Type B pancreatic cell (in vitro differentiated cells): Measurements from ENCODE around the gene ADAP1. TPM values are rescaled to one million over a fixed set of nuclear protein-coding genes. Genes with fewer than 3 reads are reported as not detected.
"Not testable (repeated sequence)": the region's sequence is repeated elsewhere in the genome, so short reads cannot be mapped to it uniquely, and the experiment has no call there.

Experiments
- DNase-seq: peaks from one replicate; pipeline ENCODE4 v3.0.0; 2021; ENCODE audit warnings: mixed read lengths; ENCODE audit not compliant: unreplicated experiment; ENCODE audit errors: extremely low spot score
- H3K27ac Mint-ChIP-seq: 2 replicates; pipeline ENCODE4 v1.8.0; 2021; ENCODE audit warnings: mild to moderate bottlenecking, mixed read lengths
- H3K27me3 Mint-ChIP-seq: 2 replicates; pipeline ENCODE4 v1.8.0; 2021; ENCODE audit warnings: mixed read lengths
- H3K36me3 Mint-ChIP-seq: 2 replicates; pipeline ENCODE4 v1.8.0; 2021; ENCODE audit warnings: mixed read lengths
- H3K4me1 Mint-ChIP-seq: one replicate; pipeline ENCODE4 v1.8.0; 2021; ENCODE audit warnings: mixed read lengths; ENCODE audit not compliant: unreplicated experiment
- H3K4me3 Mint-ChIP-seq: 2 replicates; pipeline ENCODE4 v1.8.0; 2021; ENCODE audit warnings: mild to moderate bottlenecking, mixed read lengths
- H3K9me3 Mint-ChIP-seq: 2 replicates; pipeline ENCODE4 v1.8.0; 2021; ENCODE audit warnings: mixed read lengths
- total RNA-seq: library from RNA; stranded (reverse); gene quantifications from 2 replicates; pipeline ENCODE4 v1.2.1, GENCODE V29; 2021; ENCODE audit warnings: low replicate concordance
- TF ChIP-seq, protein P1 (sequence below): fragments of 200-600 bp; sonication (generic); conservative IDR thresholded peaks from 2 replicates; pipeline ENCODE4 v1.5.0; 2021; ENCODE audit warnings: antibody characterized with exemption, mild to moderate bottlenecking

Gene ADAP1
- total RNA-seq, 1 donor from 2014 or later, result 15.7 TPM

DNA sequence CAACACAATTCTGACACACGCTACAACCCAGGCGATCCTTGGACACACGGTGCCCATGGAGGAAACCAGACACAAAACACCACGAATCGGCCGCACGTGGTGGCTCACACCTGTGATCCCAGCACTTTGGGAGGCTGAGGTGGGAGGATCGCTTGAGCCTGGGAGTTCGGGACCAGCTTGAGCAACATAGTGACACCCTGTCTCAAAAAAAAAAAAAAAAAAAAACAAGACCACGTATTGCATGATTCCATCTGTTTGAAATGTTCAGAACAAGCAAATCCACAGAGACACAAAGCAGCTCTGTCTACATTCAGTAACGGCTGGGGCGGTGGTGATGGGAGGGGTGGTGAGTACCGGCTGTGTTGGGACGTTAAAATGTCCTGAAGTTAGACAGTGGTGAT lies 25.2 kb downstream of the ADAP1 start:
- H3K4me3 Mint-ChIP-seq, result no peak overlapping the region
- H3K9me3 Mint-ChIP-seq, result no peaks in the 10 kb centered on the region
- no peaks in the 10 kb centered on the region for H3K36me3 Mint-ChIP-seq
- DNase-seq, result no peak
- H3K27me3 Mint-ChIP-seq, result no peaks in the 10 kb centered on the region
- TF ChIP-seq, protein P1, sequence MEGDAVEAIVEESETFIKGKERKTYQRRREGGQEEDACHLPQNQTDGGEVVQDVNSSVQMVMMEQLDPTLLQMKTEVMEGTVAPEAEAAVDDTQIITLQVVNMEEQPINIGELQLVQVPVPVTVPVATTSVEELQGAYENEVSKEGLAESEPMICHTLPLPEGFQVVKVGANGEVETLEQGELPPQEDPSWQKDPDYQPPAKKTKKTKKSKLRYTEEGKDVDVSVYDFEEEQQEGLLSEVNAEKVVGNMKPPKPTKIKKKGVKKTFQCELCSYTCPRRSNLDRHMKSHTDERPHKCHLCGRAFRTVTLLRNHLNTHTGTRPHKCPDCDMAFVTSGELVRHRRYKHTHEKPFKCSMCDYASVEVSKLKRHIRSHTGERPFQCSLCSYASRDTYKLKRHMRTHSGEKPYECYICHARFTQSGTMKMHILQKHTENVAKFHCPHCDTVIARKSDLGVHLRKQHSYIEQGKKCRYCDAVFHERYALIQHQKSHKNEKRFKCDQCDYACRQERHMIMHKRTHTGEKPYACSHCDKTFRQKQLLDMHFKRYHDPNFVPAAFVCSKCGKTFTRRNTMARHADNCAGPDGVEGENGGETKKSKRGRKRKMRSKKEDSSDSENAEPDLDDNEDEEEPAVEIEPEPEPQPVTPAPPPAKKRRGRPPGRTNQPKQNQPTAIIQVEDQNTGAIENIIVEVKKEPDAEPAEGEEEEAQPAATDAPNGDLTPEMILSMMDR, result no peak
- peaks cover 4% of the 10 kb centered on the region for H3K4me1 Mint-ChIP-seq
- no peak overlapping the region for H3K27ac Mint-ChIP-seq

DNA sequence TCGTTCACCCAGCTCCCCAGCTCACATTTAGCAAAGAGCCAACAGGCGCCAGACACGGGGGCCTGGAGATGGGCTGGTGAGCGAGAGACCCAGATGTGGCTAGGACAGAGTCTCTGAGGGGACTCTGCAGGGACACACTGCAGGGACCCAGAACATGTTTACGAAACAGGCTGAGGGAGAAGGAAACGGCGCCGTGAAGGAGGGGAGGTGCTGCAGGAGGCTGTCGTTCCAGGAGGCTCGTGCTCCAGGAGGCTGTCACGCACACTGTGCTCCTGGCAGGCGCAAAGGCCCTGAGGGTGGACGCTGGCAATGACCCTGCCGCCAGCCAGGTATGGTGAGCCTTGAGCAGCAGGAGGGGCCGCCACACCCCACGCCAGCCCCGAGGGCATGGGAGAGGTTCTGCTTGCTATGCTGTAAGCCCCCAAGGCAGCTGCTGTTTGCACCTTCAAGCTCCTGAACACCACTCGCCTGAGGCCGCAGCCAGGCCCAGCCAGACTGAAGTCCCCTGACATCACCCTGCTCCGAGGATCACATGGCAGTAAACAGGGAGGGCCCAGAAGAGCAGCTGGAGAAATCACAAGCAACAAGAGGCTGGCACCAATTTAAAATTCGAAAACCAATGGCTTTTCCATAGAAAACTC lies 27.3 kb downstream of the ADAP1 start:
- no peaks in the 10 kb centered on the region for H3K9me3 Mint-ChIP-seq
- H3K27ac Mint-ChIP-seq, result peak overlapping the region; percentile 13
- no peaks in the 10 kb centered on the region for H3K27me3 Mint-ChIP-seq
- no peak for DNase-seq
- peaks cover 4% of the 10 kb centered on the region for H3K4me1 Mint-ChIP-seq
- TF ChIP-seq, protein P1, result no peak
- no peaks in the 10 kb centered on the region for H3K36me3 Mint-ChIP-seq
- no peak overlapping the region for H3K4me3 Mint-ChIP-seq

DNA sequence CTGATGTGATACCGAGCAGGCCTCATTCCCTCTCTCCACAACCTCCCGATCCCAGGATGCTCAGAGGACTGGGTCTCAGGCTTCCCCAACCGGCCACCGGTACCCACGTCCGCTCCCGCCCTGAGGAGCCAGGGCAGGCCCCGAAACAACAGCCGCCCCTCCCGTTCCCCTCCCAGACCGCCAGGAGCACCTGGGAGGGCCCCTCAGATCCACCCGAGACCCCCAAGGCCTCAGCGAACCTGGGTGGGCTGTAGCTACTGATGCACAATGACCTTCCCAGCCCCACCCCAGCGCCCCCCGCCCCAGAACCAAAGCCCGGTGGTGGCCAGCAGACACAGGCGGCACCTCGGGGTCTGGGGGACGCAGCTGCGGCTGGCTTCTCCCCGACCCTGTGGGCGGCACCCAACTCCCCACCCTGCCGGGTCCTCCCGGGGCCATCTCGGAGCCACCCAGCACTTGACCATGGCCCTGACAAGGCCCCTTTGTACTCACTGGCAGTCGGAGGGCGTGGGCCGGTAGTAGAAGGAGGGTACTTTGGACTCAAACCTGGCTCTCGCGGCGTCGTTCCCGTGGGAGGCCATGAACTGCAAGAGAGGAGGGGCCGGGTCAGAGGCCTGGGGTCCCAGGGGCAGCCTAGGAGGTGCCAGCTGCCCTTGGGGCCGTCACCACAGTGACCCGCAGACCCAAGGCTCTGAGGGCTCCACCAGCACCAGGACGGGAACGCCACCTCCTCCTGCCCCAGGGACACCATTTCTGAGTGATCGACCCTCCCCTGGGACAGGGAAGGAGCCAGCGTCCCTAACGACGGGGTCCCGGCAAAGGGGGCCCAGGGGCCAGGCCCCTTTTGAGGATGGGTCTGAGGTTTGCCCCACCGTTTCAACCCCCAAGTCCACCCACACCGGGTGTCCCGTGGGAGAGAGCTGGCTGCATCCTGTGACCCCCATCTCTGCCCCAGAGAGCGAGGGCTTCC lies 28.1 kb downstream of the ADAP1 start:
- no peaks in the 10 kb centered on the region for H3K9me3 Mint-ChIP-seq
- no peak overlapping the region for H3K4me3 Mint-ChIP-seq
- DNase-seq, result no peak
- H3K27me3 Mint-ChIP-seq, result no peaks in the 10 kb centered on the region
- TF ChIP-seq, protein P1, result no peak
- H3K27ac Mint-ChIP-seq, result no peak overlapping the region
- H3K36me3 Mint-ChIP-seq, result no peaks in the 10 kb centered on the region
- H3K4me1 Mint-ChIP-seq, result peaks cover 4% of the 10 kb centered on the region

DNA sequence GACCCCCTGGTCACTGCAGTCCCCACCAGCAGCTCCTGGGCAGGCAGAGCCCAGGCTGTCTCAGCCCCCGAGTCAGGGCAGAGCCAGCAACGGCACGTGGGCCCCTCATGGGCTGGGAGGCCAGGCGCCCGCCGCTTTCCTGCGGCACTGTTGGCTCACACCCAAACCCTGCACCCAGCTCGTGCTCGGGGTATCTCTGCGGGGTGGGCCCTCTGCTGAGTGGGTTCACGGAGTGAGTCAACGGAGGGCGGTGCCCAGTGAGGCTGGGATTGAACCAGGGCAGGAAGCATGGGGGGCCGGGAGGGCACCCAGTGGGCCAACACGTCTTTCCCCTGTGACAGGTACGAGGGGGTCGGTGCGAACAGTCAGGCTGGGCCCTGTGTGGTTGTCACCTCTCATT lies 28.9 kb downstream of the ADAP1 start:
- H3K27ac Mint-ChIP-seq, result no peak overlapping the region
- no peaks in the 10 kb centered on the region for H3K9me3 Mint-ChIP-seq
- TF ChIP-seq, protein P1, result no peak
- no peak overlapping the region for H3K4me3 Mint-ChIP-seq
- no peaks in the 10 kb centered on the region for H3K36me3 Mint-ChIP-seq
- peaks cover 4% of the 10 kb centered on the region for H3K4me1 Mint-ChIP-seq
- DNase-seq, result no peak
- H3K27me3 Mint-ChIP-seq, result no peaks in the 10 kb centered on the region

DNA sequence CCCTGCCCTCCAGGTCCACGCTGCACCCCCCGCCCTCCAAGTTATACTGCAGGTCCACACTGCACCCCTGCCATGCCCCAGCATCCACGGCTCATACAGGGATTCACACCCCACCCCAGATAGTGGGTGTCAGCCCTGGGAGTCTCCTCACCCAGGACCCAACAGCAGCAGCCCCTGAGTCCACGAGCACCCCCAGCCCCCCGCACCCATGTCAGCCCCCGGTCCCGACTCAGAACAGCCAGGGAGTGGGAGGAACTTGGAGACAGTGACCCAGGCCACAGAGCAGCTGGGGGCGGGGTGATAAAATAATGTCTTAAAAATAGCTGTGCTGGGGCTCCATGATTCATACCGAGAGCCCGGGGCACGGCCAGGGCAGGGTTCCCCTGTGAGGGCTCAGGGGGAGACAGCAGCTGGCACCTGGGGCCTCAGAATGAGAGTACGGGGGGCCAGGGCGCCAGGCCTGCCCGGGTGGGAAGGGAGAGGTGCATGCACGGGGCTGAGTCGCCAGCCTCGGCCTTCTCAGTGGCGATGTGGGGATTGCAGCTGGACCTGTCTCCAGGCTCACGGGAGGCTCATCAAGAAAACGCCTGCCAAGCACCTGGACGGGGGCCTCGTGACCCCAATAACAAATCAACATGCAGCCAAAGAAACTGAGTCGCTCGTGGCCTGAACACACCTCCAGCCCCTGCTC lies 29.8 kb downstream of the ADAP1 start:
- no peaks in the 10 kb centered on the region for H3K9me3 Mint-ChIP-seq
- H3K27ac Mint-ChIP-seq, result no peak overlapping the region
- peaks cover 4% of the 10 kb centered on the region for H3K4me1 Mint-ChIP-seq
- no peaks in the 10 kb centered on the region for H3K36me3 Mint-ChIP-seq
- TF ChIP-seq, protein P1, result no peak
- H3K27me3 Mint-ChIP-seq, result no peaks in the 10 kb centered on the region
- no peak for DNase-seq
- no peak overlapping the region for H3K4me3 Mint-ChIP-seq

DNA sequence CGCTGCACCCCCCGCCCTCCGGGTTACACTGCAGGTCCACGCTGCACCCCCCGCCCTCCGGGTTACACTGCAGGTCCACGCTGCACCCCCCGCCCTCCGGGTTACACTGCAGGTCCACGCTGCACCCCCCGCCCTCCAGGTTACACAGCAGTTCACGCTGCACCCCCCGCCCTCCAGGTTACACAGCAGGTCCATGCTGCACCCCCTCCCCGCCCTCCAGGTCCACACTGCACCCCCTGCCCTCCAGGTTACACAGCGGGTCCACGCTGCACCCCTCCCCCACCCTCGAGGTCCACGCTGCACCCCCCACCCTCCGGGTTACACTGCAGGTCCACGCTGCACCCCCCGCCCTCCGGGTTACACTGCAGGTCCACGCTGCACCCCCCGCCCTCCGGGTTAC lies 30.4 kb downstream of the ADAP1 start:
- not testable (repeated sequence) for DNase-seq, H3K36me3 Mint-ChIP-seq, H3K9me3 Mint-ChIP-seq, H3K4me1 Mint-ChIP-seq, H3K27ac Mint-ChIP-seq, H3K27me3 Mint-ChIP-seq, H3K4me3 Mint-ChIP-seq
